GM12801 (cell line): ENCODE results near the gene C16orf92.

Source experiments
- TF ChIP-seq, protein P1 (sequence below): IDR thresholded peaks from one replicate; pipeline ENCODE4 v1.5.1; 2011; ENCODE audit warnings: control low read depth; ENCODE audit not compliant: insufficient read length; ENCODE audit errors: extremely low read depth

C16orf92 gene

DNA sequence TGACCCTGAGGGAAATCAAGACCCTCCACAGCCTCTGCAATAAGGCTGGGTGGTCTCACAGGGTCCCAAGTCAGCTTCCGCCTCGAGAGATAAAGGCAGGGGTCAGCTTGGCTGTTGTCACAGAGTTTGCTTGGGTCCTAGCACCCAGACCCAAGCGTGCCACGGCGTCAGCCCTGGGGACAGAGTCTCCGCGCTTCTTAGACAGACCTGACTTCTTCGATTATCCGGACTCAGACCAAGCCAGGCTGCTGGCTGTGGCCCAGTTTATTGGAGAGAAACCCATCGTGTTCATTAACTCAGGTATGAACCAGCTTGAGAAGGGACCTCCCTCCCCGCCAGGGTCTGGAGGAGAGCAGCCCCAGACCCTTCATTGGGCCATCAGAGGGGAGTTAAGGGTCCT, 588 bp downstream of the C16orf92 start:
- TF ChIP-seq, protein P1, sequence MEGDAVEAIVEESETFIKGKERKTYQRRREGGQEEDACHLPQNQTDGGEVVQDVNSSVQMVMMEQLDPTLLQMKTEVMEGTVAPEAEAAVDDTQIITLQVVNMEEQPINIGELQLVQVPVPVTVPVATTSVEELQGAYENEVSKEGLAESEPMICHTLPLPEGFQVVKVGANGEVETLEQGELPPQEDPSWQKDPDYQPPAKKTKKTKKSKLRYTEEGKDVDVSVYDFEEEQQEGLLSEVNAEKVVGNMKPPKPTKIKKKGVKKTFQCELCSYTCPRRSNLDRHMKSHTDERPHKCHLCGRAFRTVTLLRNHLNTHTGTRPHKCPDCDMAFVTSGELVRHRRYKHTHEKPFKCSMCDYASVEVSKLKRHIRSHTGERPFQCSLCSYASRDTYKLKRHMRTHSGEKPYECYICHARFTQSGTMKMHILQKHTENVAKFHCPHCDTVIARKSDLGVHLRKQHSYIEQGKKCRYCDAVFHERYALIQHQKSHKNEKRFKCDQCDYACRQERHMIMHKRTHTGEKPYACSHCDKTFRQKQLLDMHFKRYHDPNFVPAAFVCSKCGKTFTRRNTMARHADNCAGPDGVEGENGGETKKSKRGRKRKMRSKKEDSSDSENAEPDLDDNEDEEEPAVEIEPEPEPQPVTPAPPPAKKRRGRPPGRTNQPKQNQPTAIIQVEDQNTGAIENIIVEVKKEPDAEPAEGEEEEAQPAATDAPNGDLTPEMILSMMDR: no peak

DNA sequence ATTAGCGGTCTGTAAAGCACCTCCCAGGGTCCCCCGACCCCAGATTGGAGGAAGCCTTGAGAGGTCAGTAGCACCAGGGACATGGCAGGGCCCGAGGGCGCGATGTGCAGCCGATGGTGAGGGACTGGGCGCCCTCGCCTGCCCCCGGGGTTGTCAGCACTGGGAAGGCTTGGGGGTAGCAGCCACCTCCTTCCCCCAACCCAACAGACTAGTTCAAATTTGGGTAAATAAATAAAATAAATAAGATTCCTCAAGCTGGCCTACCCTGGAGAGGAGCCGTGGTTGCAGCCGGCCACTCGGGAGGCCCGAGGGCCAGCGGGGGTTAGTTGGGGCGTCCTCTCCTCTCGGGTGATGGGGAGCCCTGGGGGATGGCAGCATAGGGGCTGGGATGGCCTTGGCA, 1.5 kb downstream of the C16orf92 start:
- TF ChIP-seq, protein P1: no peak

DNA sequence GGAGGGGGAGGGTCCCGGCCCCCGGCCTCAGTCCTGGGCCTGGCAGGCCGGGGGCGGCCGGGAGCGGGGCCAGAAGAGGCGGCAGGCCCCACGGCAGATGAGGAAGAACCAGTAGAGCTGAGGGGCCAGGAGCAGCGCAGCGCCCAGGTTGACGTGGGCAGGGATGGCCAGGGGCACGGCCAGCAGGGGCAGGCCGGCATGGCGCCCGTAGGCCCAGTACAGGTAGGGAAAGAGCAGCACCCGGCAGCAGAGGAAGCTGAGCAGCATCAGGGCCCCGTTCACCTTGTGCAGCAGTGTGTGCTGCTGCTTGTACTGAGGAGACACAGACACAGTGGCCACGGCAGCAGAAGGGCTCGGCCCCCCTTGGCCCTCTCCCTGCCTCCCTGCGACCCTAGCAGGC, 2.2 kb downstream of the C16orf92 start:
- TF ChIP-seq, protein P1: no peak

DNA sequence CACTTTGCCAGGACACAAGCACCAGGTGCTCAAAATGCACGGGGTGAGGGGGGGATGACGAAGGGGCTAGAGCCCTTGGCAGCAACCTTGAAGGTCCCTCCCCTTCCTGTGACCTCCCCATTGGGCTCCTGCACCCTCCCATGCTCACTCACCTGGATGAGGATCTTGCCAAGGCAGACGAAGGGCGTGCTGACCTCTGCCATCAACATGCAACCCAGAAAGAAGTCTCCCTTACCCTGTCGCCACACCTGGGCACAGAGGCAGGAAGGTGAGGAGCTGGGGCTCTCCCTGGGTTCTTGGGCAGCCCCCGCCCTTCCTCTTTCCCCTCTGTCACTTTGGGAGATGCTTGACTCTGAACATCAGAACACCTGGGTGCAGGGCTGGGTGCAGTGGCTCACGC, 2.6 kb downstream of the C16orf92 start:
- TF ChIP-seq, protein P1: no peak

DNA sequence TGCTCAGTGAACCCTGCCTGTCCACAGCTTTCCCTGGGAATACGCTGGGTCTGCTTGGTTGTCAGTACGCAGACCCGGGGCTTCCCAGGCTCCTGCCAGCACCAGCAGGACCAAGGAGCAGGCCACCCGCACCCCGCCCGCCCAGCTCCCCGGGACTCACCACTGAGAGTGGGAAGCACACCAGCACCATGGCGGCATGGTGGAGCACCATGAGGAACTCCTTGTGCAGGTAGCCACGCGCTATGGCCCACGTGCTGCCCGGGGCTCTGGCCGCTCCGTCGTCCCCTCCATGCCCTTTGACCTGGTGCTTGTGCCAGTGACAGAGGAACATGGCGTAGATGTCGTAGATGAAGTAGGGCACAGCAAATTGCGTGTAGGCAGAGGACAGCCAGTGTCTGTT, 3.5 kb downstream of the C16orf92 start:
- TF ChIP-seq, protein P1: no peak

DNA sequence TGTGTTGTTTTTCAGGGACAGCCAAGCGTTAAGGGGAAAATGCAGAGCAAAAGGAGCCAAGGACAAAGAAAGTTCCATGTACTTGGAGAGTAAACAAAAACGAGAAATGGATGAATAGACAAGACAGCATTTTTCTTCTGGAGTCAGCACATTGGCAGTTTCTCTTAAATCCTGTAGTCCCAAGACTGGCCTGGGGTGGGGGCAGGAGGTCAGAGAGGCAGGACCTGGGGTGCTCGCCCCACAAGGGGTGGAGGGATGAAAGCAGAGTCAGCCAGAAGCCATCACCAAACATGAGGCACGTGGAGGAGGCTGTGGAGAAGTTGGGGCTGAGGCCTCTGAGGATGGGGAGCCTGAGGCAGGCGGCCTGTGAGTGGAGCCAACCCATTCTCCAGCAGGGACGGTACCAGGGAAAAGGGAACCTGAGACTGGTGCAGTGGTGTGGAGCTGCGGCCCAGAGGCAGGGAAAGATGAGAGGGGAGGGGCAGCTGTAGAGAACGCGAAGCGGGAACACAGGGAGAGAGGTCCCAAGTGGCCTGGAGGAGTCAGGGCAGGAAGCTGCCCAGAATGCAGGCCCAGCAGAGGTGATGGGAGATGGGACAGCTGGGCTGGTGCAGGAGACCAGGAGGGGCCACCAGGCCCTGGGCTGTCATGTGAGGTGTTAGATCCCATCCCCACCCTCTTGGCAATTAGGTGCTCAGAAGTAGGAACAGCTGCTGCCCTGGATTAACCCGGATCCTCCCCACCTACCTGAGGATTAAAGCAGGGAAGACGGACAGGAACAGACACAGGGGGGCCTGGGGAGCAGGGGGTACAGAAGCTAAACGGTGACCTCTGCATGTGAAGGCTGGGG, 4.8 kb downstream of the C16orf92 start:
- TF ChIP-seq, protein P1: no peak

DNA sequence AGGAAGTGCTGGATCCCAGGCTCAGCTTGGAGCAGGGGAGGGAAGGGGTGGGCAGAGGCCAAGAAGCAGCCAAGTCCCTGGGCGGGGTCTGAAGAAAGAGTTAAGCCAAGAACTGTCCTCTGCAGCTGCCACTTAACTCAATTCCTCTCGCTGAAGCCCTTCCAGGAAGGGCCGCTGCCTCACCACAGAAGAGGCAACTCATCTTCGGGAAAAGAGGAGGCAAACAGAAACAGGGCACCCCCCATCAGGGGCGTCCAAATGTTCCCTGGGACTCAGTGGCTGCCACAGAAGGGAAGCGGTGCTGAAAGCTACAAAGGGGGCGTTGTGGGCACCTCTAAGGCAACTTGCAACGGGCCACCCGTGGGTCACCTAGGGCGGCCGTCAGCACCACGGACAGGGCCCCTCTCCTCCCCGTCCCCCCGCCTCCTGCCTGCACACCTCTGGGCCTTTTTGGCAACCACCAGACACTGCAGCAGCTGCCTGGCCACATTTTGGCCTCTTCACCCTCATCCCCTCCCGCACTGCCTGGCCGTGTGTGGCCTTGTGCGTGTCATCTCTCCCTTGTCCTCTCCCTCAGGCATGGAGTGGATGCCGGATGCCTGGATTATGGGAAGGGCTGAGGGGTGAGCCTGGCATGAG, 5.6 kb downstream of the C16orf92 start:
- TF ChIP-seq, protein P1: no peak
